Suppressor macrophage treated with lipopolysaccharide for 1 hour (primary cell): ENCODE results near the gene SLA2.
"Not testable (repeated sequence)": the region's sequence is repeated elsewhere in the genome, so short reads cannot be mapped to it uniquely, and the experiment has no call there.

Experiments
- DNase-seq, 3 donors: peaks; one replicate each; pipeline ENCODE4 v3.0.0-alpha.2; 2020 to 2022

Gene SLA2

GRCh38 chr20:36573798-36574365, 72.1 kb downstream of the SLA2 start:
- DNase-seq: peak; percentile 67 to 88 (median 72)

GRCh38 chr20:36573103-36573797, 72.7 kb downstream of the SLA2 start, which contains the start of gene TGIF2:
TSS of gene TGIF2 (plus strand) at chr20:36573597. CDS start at chr20:36578775, 5,178 bp downstream.
- DNase-seq: peak; percentile 54 to 85 (median 69)

GRCh38 chr20:36572701-36573102, 73.3 kb downstream of the SLA2 start:
- DNase-seq: peak; percentile 77 to 79 (median 78)

GRCh38 chr20:36571564-36572504, 74.2 kb downstream of the SLA2 start:
- DNase-seq: no peak

- DNase-seq: no peak
Observed at GRCh38 chr20:36569847-36570429, 76.1 kb downstream of the SLA2 start.

GRCh38 chr20:36565520-36565919, 80.5 kb downstream of the SLA2 start:
- DNase-seq: no peak

- not testable (repeated sequence) for DNase-seq
Observed at GRCh38 chr20:36564726-36565121, 81.3 kb downstream of the SLA2 start.

- DNase-seq: not testable (repeated sequence)
Observed at GRCh38 chr20:36564078-36564725, 81.8 kb downstream of the SLA2 start.

- no peak for DNase-seq
Observed at GRCh38 chr20:36563374-36563773, 82.6 kb downstream of the SLA2 start.

- DNase-seq: no peak
Observed at GRCh38 chr20:36562724-36563123, 83.3 kb downstream of the SLA2 start.
